Activated CD4-positive, alpha-beta T cell treated with anti-CD3 and anti-CD28 coated beads, Interleukin-2, amount 50 U/mL, for 16 hours (primary cell): ENCODE results near the gene CLPTM1.
"Not testable (repeated sequence)": the region's sequence is repeated elsewhere in the genome, so short reads cannot be mapped to it uniquely, and the experiment has no call there.

Source experiments
- DNase-seq: peaks from one replicate; pipeline ENCODE4 v3.0.0-alpha.2; 2020

The CLPTM1 gene

DNA sequence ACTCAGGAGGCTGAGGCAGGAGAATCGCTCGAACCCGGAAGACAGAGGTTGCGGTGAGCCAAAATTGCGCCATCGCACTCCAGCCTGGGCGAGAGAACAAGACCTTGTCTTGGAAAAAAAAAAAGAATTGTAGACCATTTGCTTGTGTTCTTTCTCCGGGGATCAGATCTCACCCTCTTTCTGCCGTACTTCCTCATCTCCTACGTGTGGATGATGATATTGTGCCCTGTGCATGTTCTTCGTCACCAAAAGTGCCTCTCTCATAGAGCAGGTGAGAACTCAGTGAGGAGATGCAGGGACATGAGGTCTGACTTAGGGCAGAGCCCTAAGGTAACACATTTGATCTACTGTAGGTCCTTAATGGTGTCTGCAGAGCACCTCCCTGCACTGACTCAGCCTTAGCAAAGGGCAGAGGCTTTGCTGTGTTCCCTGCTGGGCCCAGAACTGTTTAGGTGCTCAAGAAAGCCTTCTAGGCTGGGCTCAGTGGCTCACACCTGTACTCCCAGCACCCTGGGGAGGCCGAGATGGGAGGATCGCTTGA, 8.1 kb upstream of the CLPTM1 start:
- DNase-seq, result no peak

DNA sequence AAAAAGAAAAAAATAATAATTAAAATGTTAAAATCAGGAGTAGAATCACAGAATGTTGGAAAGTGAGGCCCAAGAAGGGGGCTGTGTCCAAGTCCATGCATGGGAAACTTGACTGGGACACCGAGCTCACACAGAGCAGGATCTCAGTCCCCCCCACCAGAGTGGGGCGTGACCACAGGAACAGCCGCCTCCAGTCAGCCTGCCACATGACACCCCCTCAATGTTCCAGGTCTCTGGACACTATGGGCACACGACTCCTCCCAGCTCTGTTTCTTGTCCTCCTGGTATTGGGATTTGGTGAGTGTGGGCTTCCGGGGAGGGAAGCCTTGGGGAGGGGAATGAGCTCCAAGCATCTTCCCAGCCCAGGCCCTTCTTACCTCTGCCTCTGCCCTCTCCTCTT, 6.9 kb upstream of the CLPTM1 start:
- no peak for DNase-seq

DNA sequence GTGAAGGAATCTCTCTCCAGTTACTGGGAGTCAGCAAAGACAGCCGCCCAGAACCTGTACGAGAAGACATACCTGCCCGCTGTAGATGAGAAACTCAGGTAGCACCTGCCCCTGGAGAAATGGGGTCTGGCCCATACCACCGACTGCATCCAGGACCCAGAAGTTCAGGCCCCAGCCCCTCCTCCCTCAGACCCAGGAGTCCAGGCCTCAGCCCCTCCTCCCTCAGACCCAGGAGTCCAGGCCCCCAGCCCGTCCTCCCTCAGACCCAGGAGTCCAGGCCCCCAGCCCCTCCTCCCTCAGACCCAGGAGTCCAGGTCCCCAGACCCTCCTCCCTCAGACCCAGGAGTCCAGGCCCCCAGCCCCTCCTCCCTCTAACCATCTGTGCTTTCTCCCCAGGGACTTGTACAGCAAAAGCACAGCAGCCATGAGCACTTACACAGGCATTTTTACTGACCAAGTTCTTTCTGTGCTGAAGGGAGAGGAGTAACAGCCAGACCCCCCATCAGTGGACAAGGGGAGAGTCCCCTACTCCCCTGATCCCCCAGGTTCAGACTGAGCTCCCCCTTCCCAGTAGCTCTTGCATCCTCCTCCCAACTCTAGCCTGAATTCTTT, 6.3 kb upstream of the CLPTM1 start:
- DNase-seq, result no peak

DNA sequence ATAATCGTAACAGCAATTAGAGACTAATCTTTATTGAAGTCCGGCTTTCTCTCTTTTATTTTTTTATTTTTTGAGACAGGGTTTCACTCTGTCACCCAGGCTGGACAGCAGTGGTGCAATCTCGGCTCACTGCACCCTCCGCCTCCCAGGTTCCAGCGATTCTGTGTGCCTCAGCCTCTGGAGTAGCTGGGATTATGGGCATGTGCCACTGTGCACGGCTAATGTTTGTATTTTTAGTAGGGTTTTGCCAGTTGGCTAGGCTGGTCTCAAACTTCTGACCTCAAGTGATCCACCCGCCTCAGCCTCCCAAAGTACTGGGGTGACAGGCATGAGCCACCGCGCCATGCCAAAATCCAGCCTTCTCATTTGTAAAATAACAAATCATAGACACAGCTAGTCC, 5.6 kb upstream of the CLPTM1 start:
- DNase-seq, result no peak

DNA sequence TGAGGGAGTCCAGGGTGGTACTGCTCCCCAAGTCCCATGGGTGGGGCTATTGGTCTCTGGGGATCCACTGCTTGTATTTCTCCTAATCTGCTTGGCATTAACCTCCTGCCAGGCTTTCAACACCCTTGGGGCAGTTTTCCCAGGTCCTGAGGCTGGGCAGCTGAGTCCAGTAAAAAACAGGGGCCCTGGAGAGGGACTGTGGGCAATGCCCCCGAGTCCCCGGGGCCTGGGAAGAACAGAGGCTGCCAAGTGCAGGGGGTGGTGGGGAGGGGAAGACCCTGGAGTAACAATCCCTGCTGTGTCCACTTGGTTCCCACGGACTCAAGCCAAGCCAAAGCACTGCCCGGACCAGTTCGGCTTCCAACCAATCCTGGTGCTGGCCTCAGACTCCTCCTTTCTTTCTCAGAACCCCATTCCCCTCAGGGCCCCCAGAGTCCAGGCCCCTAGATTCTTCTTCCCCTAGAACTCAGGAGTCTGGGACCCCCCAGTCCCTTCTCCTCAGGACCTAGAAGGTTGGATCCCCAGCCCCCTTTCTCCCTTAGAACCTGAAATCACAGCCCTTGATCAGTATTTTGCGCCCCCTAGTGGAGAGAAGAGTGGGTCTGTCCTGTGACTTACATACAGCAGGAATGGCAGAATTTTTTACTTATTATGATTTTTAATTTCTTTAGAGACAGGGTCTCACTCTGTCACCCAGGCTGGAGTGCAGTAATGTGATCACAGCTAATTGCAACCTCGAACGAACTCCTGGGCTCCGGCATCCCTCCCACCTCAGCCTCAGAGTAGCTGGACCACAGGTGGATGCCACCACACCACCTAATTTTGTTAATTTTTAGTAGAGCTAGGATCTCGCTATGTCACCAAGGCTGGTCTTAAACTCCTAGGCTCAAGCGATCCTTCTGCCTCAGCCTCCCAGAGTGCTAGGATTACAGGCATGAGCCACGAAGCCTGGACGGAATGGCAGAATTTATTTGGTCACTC, 3.7 kb upstream of the CLPTM1 start:
- DNase-seq, result peak; percentile 78

DNA sequence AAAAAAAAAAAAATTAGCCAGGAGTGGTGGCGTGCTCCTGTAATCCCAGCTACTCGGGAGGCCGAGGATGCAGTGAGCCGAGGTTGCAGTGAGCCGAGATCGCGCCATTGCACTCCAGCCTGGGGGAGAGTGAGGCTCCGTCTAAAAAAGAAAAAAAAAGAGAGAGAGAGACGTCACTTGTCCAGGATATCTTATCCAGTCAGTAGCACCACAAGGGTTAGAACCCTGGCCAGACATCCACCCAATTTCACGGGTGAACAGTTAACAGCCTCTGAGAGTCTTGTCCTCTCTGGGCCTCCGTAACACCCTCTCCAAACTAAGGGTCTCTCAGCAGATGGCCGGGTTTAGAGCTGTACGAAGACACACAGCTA, 917 bp upstream of the CLPTM1 start:
- no peak for DNase-seq

DNA sequence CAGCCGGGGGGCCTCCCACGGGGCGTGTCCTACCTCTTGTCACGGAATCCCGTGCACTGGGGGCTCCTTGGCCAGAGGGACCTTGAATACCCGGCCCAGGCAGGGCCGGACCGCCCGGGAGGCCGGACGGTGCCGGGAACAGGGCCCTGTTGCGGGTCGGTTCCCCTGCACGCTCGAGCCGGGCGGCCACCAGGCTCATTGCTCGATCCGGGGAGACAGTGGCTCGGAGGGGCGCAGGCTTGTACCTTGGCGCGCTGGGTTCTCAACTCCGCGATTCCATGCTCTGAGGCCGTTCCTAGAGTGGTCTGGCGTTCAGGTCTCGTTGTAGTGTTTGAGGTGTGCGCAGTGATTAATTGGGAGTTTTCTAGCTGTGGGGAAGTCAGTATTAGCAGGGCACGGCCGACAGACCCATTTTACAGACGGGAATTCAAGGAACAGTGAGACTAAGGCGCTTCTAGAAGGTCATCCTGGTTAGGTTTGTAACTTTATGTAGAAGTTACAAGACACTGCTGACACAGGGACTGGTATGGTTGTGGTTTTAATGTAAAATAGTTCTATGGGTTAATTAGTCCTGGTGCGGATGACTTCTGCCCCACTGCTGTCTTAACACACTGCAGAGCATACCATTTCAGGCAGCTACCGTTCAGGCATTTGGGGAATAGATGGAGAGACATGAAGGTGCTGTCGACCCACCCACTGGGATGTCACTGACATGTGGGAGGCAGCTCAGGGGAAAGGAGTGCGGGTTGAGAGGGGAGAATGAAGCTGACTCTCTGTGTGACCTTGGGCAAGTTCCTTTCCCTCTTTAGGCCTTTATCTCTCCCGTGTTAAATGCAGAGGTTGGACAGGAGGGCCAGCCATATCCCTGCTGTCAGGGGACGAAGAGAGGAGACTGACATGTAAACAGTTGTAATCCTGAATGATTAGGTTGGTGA, 592 bp downstream of the CLPTM1 start:
- no peak for DNase-seq

DNA sequence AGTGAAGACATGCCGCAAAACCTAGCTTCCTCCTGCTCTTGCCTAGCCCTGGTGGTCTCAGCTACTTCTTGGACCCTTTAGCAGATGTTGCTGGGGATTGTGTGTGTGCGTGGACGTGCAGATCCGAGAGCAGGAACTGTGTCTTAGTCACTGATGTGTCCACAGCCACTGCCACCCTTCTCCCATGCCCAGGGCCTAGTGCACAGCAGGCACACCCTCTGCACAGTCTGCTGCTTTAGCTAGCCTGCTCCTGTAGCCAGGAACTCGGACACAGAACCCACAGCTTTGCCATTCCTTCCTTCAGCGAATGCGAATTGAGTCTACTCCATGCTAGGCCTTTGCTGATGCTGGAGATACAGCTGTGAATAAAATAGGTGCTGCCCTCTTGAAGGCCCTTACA, 2.3 kb downstream of the CLPTM1 start:
- DNase-seq, result no peak

DNA sequence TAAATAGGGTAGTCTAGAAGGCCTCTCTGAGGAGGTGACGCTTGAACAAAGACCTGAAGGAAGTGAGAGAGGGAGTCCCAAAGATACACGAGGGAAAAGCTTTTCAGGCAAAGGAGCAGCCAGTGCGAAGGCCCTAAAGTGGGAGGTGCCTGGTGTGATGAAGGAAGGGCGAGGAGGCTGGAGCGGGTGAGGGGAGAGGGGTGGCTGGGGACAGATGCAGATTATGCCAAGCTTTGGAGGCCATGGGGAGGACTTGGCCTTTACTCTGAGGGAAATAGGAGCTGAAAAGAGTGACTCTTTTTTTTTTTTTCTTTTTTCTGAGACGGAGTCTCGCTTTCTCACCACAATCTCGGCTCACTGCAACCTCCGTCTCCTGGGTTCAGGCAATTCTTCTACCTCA, 2.9 kb downstream of the CLPTM1 start:
- no peak for DNase-seq

DNA sequence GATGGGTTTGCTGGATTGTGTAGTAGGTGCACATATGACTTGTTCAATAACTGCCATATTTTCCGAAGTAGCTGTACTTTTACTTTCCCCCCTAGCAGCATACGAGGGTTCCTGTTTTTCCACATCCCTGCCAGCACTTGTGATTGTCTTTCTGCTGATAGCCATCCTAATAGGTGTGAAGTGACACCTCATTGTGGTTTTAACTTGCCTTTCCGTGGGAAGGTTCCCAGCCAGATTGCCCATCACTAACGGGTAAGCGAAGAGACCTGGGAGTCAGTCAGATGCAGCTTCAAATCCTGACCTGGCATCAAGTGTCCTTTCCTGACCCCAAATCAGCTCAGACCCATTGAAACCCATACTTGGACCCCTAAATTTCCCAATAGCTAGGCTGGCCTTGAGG, 4.5 kb downstream of the CLPTM1 start:
- no peak for DNase-seq

DNA sequence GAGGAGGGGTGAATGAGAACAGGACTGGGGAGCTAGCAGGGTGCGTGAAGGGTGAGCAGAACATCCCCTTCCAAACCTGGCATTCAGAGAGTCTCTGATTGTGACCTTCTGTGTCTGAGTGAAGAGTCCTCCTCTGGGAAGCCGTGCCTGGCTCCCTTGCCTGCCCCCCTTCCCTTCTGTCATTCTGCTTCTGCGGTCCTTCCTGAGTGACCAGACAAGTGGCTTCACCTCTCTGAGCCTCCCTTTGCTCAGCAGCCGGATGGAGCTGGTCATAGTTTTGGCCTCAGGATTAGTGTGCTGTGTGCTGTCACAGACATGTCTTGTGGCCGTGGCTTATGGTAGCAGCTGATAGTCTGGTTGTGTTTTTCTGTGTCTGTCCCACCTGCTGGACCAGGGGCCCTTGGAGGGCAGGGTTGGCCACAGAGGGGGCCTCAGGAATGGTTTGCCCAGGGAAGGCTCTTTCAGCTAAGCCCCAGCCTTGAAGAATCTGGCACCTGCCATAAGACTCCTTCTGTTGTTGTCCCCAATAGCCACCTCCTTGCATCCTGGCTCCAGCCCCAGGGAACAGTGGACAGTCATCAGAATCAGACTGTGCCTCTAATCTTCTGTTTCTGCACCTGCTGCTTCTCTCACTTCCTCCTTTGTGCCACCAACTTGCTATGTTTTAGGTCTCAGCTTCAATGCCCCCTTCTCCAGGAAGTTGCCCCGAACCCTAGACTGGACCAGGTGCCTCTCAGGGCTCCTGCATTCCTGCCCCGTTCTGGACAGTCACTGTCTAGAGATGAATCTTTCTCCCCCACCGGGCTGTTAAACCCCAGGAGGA, 5.9 kb downstream of the CLPTM1 start:
- no peak for DNase-seq

DNA sequence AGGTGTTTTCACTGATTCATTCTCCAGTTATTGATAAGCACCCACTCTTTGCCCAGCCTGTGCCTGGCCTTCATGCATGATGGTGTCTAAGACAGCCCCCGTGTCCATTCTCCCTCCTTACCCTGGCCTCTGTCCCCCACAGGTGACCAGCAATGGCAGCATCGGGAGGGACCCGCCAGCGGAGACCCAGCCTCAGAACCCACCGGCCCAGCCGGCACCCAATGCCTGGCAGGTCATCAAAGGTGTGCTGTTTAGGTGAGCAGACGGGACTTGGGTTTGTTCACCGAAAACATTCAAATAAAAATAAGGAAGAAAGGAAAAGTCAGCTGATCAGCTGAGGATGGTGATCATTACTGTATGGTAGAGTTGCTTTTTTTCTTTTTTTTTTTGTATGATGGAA, 6.6 kb downstream of the CLPTM1 start:
- DNase-seq, result no peak

DNA sequence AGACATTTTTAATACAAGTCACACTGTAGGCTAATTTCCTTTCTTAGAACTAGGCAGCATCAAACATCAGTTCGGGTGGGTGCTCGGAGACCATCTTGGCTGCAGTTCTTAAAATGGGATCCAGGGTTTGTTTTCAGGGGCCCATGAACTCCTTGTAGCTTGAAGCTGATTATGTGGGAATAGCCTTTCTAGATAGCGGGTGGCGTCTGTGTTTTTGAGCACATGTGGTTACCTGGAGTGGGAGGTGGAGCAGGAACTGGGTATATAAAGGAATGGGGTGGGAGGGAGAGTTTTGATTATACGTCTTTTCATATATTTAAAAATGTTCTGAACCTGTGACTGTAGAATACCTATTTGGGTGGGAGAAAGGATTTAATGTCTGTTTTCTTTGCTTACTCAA, 12.9 kb downstream of the CLPTM1 start:
- no peak for DNase-seq

DNA sequence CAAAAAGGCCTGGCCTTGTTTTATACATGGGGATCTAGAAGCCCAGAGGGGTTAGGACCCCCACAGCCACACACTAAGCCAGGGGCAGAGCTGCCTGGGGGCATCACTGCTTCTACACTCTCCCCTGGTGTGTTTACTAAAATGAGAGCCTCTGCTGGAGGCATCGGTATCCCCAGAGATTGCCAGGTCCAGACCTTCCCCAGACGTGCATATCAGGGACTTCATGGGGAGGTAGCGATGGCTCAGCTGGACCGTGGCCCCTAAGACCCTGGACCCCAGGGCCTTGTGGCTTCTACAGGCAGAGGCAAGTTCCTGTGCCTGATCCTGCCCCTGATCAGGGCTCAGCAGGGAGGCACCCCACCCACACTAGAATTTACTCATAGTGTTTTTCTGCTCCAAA, 13.5 kb downstream of the CLPTM1 start:
- DNase-seq, result no peak

DNA sequence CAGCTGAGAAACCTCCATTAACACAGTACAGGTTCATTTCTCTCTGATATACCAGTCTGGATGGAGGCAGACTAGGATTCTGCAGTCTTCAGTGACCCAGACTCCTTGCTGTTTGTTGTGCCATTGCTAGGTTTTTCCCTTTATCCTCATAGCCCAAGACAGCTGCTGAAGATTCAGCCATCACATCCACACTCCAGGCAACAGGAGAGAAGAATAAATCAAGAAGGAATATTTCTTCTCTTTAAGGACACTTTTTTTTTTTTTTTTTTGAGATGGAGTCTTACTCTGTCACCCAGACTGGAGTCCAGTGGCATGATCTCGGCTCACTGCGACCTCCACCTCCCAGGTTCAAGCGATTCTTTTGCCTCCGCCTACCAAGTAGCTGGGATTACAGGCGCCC, 14.3 kb downstream of the CLPTM1 start:
- DNase-seq, result no peak

DNA sequence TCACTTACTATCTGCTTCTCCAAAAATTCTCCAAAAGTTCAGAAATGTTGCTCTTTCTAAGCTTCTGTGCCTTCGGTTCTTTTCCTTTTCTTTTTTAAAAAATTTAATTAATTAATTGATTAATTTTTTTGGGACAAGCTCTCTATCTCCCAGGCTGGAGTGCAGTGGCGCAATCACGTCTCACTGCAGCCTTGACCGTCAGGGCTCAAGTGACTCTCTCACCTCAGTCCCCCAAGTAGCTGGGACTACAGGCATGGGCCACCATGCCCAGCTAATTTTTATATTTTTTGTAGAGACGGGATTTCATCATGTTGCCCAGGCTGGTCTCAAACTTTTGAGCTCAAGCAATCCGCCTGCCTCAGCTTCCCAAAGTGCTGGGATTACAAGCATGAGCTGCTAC, 16.3 kb downstream of the CLPTM1 start:
- DNase-seq, result not testable (repeated sequence)

DNA sequence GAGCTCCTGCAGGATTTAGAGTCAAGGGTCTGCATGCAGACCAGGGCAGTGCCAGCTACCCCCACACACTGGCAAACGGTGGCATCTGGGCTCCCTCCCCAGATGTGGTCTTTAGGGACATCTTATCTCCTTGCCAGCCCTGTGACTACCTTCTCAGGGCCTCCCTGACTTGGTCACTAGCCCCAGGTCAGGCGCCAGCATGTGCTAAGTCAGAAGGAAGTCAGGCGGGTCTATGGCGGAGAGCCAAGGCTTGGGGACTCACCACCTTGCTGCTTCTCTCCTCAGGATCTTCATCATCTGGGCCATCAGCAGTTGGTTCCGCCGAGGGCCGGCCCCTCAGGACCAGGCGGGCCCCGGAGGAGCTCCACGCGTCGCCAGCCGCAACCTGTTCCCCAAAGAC, 17.6 kb downstream of the CLPTM1 start:
- no peak for DNase-seq

DNA sequence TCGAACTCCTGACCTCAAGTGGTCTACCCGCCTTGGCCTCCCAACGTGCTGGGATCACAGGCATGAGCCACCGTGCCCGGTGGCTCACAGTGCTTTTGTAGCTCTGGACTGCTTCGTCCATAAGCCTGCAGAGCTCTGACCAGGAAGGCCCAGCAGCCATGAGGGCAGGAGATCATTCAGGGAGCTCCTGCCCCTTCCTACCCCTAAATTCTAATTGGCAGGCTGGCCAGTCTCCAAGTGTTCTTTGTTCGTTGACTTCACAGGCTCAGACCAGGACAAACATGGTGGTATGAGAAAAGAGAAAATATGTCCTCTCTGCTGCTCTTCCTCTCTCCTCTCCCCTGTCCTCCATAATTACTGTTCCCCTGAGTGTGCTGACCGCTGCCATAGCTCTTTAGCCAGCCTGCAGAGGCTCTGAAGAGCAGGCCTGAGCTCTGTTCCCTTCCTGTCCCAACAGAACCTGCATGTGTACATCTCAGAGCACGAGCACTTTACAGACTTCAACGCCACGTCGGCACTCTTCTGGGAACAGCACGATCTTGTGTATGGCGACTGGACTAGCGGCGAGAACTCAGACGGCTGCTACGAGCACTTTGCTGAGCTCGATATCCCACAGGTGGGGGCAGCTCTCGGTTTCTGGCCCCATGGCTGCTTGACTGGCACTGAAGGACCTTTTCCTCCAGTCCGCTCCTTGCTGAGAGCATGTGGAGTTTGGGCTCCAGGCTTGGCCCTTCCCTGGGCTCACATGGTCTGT, 19.0 kb downstream of the CLPTM1 start:
- no peak for DNase-seq

DNA sequence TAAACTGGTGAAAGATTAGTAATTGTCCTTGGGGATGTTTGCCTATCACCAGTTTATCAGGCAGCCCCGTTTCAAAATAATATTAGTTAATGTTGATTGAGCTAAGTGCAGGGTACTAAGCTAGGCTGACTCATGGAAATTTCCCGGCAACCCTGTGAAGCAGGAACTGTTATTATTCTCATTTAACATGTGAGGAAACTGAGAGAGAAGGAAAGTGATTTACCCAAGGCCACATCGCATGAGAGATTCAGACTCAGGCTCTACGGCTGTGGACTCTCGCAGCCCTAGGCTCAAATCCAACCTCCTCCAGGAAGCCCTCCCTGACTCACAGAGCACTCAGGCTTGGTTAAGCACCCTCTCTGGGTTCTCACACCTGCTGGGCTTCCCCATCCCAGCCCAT, 19.7 kb downstream of the CLPTM1 start:
- DNase-seq, result no peak

DNA sequence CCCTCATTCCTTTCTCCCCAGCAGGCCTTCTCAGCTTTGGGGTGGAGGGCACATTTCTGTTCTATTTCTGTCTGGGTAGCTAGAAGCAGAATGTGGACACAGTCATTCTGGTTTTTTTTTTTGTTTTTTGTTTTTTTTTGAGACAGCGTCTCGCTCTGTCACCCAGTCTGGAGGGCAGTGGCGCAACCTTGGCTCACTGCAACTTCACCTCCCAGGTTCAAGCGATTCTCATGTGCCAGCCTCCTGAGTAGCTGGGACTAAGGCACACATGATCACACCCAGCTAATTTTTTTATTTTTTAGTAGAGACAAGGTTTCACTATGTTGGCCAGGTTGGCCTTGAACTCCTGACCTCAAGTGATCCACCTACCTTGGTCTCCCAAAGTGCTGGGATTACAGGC, 20.3 kb downstream of the CLPTM1 start:
- DNase-seq, result no peak

DNA sequence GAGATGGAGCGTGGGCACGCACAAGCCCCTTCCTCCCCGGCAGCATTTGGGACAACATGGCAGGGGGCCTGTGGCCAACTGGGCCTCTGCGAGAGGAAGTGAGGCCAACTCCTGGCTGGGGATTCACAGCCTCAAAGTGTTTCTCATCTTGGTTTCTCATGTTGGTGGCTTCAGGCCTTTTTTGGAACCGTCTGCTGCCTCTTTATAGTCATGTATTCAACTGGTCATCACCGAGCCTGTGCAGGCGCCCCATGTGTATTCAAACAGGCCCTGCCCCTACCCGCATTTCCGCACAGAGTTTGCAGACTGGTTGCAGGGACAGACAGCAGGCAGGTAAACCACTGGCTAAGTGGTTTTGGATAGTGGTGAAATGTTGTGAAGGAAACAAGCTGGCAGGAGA, 28.8 kb downstream of the CLPTM1 start:
- DNase-seq, result no peak

DNA sequence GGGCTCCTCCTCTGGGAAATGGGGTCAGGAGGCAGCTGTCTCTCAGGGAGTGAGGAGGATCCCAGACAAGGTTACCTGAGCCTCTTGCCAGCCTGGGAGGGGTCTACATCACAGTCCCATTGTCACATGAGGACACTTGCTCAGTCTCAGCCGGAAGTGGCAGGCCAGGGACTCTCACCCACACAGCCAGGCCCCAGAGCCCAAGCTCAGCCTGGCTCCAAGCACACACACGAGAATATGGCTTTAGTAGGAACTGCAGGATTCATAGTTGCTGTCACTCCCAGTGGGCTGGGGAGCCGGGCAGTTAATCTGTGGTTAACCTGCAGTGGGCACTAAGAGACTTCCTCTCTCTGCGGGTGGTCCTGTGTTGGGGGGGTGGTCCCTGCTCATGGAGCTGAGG, 30.3 kb downstream of the CLPTM1 start:
- DNase-seq, result no peak
